GM08714 (cell line): Measurements from ENCODE around the gene DCUN1D2.

Source experiments
- H3K4me3 ChIP-seq: fragments of 200-500 bp; sonication (Bioruptor generic); 2 replicates; pipeline ENCODE4 v1.5.1; 2014; ENCODE audit warnings: mild to moderate bottlenecking, low read length, inconsistent platforms
- ZNF274 ChIP-seq: IDR thresholded peaks from 2 replicates; pipeline ENCODE4 v1.6.1; 2012; ENCODE audit warnings: mild to moderate bottlenecking, low read depth, low read length

DCUN1D2 gene

DNA sequence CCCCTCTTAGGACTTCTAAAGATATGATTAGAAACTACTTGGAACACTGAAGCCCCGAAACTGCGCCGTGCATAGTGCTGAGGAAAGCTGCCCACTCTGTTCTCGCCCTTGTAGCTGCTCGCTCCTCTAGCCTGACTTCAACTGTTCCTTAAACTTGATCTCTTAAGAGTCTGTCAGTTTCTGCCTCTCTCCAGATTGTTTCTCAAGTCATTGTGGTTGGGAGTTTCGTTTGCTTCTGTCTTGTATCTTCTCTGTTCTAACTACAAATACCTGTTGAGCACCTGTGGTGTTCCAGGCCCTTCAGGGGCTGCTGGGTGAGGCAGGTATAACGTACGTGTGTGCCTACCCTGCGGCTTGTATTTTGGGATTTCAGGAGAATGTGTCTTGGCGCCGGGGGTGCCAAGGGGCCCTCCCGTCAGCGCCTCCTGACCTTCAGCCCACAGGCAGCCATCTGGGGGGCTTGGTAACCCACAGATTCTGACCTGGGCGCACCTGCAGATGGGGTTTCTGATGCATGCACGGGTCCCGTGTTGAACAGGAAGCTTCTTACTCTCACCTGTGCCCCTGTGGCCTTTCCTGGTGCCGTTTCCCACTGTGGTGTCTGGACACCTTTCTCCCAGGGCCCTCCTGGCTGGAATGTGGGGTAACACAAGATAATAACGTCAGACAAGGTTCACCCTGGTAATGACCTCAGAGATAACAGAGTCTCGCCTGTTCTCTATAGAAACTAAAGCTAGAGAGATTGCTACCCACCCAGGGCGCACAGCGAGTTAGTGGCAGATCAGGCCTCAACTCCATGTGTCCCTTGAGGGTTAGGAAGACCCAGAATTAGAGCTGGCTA, 17.2 kb upstream of the DCUN1D2 start:
- no peak overlapping the region for H3K4me3 ChIP-seq
- no peak for TF ChIP-seq ZNF274

DNA sequence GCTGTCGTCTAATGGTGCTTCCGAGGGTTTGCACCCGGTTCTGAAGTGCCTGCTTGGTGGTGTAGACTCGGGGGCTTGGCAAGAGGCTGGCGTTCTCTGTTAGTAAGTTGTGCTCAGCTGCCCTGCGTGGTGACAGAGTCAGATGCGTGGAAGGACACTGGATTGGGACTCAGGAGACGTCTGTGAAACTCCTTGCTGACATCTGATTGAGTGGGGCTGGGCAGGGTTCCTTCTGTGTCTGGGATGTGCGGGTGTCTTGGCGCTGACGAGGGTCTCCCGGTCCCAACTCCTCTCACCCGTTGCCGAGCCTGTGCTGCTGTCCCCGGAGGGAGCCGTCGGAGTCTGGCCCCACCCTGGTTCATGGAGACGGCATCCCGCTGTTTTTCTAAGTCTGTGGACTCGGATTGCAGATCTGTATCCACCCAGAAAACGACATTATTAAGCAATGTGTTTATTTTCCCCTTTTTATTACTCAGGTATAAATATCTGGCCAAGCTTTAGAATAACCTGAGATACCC, 16.4 kb upstream of the DCUN1D2 start:
- no peak for TF ChIP-seq ZNF274
- no peak overlapping the region for H3K4me3 ChIP-seq

DNA sequence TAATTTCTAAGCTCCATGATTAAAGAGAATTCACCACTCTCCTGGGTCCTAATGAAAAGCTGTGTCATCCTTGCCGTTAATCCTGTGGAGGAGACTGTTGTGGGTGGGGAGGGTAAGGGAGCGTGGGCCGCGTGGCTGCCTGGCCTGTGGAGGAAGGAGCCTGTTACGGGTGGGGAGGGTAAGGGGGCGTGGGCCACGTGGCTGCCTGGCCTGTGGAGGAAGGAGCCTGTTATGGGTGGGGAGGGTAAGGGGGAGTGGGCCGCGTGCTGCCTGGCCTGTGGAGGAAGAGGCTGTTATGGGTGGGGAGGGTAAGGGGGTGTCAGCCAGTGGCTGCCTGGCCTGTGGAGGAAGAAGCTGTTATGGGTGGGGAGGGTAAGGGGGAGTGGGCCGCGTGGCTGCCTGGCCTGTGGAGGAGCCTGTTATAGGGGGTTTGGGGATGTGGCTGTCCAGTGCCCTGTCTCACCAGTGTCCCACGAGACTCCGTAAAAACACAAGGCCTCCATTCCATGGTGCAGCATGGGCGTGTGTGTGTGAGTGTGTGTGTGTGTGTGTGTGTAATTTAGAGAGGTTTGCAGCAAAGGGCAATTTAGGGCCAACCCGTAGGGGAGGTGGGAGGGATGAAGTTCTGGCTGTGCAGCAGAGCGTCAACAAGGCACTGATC, 15.6 kb upstream of the DCUN1D2 start:
- no peak for TF ChIP-seq ZNF274
- no peak overlapping the region for H3K4me3 ChIP-seq

DNA sequence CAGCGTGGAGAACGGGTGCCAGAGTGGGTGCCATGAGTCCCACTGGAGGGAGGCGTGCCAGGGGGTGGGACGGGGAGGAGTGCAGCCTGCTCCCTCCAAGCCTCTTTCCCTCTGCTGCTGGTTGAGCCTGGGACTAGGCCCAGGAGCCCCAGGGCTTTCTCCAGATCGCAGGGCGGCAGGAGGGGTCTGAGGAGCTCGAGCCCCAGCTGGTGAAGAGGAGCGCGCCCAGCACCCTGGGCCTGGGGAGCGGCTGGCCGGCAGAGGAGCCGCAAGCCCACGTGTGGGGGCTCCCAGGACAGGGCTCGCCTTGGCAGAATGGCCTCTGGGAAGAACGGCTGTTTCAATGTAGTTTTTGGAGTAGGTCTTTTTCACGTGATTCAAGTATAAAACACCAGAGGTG, 12.2 kb upstream of the DCUN1D2 start:
- no peak overlapping the region for H3K4me3 ChIP-seq
- no peak for TF ChIP-seq ZNF274

DNA sequence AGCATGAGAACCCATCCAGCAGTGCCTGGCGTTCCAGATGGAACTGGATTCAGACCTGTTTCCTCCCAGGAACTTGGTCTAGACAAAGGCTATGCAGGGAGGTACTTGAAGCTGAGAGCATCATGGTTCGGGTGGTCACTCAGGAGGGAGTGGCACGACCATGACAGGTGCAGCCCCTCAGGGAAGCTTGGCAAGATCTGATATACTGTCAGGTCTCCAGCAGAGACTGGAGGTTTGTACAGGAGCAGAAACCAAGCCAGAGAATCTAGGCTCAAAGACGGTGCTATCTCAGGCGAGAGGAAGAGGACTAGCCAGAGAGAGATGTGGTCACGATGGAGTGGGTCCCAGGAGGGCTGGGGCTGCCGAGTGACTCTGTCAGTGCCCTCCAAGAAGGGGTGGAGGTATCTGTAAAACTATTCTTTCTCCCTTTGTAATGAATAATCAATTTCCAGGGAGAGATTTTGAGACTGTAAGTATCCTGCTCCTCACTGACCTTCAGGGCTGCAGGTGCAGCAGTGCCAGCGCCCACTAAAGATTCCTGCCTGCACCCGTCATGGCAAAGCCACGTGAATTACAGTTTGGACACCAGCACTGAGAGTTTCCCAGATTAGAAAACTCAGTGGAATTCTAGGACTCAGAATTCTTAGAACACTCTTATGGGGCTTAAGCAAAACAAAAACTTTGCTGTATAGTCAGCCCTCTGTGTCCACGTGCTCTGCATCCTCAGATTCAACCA, 10.2 kb upstream of the DCUN1D2 start:
- H3K4me3 ChIP-seq, result no peak overlapping the region
- TF ChIP-seq ZNF274, result no peak

DNA sequence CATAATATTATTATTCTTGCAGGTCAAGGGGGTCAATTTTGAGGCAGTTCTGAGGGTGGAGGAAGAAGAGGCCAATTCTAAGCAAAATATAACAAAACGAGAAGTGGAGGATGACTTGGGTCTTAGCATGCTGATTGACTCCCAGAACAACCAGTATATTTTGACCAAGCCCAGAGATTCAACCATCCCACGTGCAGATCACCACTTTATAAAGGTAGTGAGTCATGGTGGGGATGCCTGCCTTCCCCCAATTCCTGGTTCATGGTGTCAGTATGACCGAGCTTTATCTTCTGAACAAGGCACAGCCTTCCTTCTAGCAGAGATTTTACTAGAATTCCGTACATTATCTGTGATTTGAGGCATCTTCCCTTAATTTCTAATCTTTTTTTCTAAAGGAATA, 9.4 kb upstream of the DCUN1D2 start:
- H3K4me3 ChIP-seq, result no peak overlapping the region
- no peak for TF ChIP-seq ZNF274

DNA sequence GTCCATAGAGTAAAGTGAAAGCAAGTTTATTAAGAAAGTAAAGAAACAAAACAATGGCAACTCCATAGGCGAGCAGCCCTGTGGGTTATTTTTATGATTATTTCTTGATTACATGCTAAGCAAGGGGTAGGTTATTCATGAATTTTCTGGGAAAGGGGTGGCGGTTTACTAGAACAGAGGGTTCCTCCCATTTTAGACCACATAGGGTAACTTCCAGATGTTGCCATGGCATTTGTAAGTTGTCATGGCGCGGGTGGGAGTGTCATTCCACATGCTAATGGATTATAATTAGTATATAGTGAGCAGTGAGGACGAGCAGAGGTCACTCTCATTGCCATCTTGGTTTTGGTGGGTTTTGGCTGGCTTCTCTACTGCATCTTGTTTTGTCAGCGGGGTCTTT, 8.4 kb upstream of the DCUN1D2 start:
- H3K4me3 ChIP-seq, result no peak overlapping the region
- no peak for TF ChIP-seq ZNF274

DNA sequence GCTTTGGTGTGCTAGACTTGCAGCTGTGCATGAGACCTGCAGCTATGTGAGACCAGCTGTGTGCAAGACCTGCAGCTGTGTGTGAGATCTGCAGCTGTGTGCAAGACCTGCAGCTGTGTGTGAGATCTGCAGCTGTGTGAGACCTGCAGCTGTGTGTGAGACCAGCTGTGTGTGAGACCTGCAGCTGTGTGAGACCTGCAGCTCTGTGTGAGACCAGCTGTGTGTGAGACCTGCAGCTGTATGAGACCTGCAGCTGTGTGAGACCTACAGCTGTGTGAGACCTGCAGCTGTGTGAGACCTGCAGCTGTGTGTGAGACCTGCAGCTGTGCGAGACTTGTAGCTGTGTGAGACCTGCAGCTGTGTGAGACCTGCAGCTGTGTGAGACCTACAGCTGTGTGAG, 6.7 kb upstream of the DCUN1D2 start:
- no peak overlapping the region for H3K4me3 ChIP-seq
- TF ChIP-seq ZNF274, result no peak

DNA sequence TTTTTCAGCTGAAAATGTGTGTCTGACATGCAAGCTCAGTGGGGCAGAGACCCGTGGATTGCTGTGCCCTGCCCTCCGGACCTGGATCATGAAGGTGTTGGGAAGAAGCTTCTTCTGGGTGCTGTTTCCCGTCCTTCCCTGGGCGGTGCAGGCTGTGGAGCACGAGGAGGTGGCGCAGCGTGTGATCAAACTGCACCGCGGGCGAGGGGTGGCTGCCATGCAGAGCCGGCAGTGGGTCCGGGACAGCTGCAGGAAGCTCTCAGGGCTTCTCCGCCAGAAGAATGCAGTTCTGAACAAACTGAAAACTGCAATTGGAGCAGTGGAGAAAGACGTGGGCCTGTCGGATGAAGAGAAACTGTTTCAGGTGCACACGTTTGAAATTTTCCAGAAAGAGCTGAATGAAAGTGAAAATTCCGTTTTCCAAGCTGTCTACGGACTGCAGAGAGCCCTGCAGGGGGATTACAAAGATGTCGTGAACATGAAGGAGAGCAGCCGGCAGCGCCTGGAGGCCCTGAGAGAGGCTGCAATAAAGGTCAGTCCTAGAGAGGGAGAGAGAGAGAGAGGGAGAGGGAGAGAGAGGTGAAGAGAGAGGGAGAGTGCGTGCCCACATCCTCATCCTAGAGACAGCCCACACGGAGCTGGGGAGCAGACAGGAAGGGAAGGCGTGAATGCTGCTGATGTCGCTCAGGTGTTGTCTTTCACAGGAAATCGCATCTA, 5.1 kb upstream of the DCUN1D2 start:
- no peak overlapping the region for H3K4me3 ChIP-seq
- TF ChIP-seq ZNF274, result no peak

DNA sequence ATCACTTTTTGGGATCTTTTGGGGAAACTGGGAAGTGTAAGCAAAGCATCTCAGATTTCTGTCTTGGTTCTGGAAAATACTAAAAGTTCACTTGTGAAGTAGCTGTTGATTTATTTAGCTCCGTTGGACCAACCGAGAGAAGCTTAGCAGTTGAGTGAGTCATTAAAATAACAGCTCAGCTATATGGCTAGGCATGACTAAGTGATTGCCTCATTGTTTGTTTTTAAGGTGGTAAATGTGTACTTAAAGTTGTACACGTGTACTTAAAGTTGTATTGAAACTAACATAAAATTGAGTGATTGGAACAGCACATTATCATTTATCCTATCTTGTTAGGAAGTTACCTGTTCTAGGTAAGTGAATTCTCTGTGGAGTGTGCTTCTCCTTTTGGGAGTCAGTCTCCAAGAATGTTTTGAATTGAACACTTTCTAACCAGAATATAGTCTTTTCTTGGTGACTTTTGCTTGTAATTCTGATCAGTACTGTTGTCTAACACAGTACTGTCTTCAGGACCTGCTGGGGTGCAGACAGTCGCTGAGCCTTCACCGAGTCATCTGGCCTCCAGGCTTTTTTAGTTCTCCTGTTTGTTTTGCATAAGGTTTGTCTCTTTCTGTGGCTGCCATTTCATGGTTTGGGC, 2.9 kb upstream of the DCUN1D2 start:
- no peak overlapping the region for H3K4me3 ChIP-seq
- no peak for TF ChIP-seq ZNF274

DNA sequence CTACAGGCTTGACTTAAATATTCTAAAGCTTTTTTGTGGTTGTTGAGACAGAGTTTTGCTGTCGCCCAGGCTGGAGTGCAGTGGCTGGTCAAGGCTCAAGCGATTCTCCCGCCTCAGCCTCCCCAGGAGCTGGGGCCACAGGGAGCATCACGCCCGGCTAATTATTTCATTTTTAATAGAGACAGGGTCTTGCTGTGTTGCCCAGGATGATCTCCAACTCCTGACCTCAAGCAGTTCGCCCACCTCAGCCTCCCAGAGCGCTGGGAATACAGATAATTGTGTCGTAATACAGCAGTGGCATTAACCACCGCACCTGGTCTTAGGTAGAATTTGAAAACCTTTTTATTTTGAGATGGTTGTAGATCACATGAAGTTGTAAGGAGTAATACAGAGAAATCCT, 1.5 kb upstream of the DCUN1D2 start:
- TF ChIP-seq ZNF274, result no peak
- H3K4me3 ChIP-seq, result peak overlapping the region; percentile 81

DNA sequence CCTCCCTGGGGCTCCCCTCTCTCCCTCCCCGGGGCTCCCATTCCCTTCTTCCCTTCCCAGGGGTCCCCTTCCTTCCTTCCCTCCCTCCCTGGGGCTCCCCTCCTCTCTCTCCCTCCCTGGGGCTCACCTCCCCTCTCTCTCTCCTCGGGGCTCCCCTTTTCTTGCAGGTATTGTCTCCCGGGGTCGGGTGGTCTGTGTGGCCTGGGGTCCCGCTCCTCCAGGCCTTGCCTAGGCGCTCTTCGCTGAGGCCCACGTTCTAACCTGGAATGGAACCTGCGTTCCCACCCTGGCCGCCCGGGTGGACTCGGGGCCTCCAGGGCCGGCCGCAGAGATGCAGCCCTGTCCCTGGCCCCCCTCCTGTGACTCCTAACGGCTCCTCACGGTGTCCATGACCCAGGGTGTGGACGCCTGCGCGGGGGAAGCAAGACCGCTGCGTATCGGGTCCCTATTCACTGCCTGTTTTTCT, 940 bp upstream of the DCUN1D2 start:
- TF ChIP-seq ZNF274, result no peak
- H3K4me3 ChIP-seq, result peak overlapping the region; percentile 81
